T-helper 2 cell treated with Interferon-gamma antibody and Interleukin-4, amounts not matched to agents 5 μg/mL and 100 μg/mL, for 36 hours (primary cell): Measurements from ENCODE around the gene KIF26A.

Experiments
- DNase-seq: peaks from one replicate; pipeline ENCODE4 v3.0.0; 2021; ENCODE audit warnings: low spot score
- H3K27ac Mint-ChIP-seq: one replicate; pipeline ENCODE4 v1.8.0; 2021; ENCODE audit warnings: mild to moderate bottlenecking, mixed read lengths
- H3K27me3 Mint-ChIP-seq: one replicate; pipeline ENCODE4 v1.8.0; 2021; ENCODE audit warnings: low read depth, mixed read lengths
- H3K36me3 Mint-ChIP-seq: one replicate; pipeline ENCODE4 v1.8.0; 2021; ENCODE audit warnings: low read depth, mixed read lengths
- H3K4me1 Mint-ChIP-seq: one replicate; pipeline ENCODE4 v1.8.0; 2021; ENCODE audit warnings: low read depth, mixed read lengths
- H3K4me3 Mint-ChIP-seq: one replicate; pipeline ENCODE4 v1.8.0; 2022; ENCODE audit warnings: mild to moderate bottlenecking, moderate library complexity, mixed read lengths
- H3K9me3 Mint-ChIP-seq: one replicate; pipeline ENCODE4 v1.8.0; 2021; ENCODE audit warnings: mixed read lengths

KIF26A gene

GRCh38 chr14:104106471-104106991, 31.9 kb upstream of the KIF26A start:
- H3K9me3 Mint-ChIP-seq = no peaks in the 10 kb centered on the region
- DNase-seq = no peak
- no peak overlapping the region for H3K27ac Mint-ChIP-seq
- H3K27me3 Mint-ChIP-seq = no peaks in the 10 kb centered on the region
- no peak overlapping the region for H3K4me3 Mint-ChIP-seq
- no peaks in the 10 kb centered on the region for H3K36me3 Mint-ChIP-seq
- no peaks in the 10 kb centered on the region for H3K4me1 Mint-ChIP-seq

- Mint-ChIP-seq H3K36me3 (no peaks in the 10 kb centered on the region), H3K27ac (no peak overlapping the region), H3K9me3 (no peaks in the 10 kb centered on the region), H3K27me3 (no peaks in the 10 kb centered on the region), H3K4me3 (no peak overlapping the region), H3K4me1 (no peaks in the 10 kb centered on the region)
- no peak for DNase-seq
Observed at GRCh38 chr14:104107101-104107581, 31.2 kb upstream of the KIF26A start.

- Mint-ChIP-seq H3K36me3 (no peaks in the 10 kb centered on the region), H3K9me3 (no peaks in the 10 kb centered on the region), H3K4me1 (no peaks in the 10 kb centered on the region), H3K27ac (no peak overlapping the region), H3K27me3 (no peaks in the 10 kb centered on the region), H3K4me3 (no peak overlapping the region)
- no peak for DNase-seq
Observed at GRCh38 chr14:104107611-104108569, 30.5 kb upstream of the KIF26A start.

- Mint-ChIP-seq H3K9me3 (no peaks in the 10 kb centered on the region), H3K27me3 (no peaks in the 10 kb centered on the region), H3K4me3 (no peak overlapping the region), H3K36me3 (no peaks in the 10 kb centered on the region), H3K27ac (no peak overlapping the region), H3K4me1 (no peaks in the 10 kb centered on the region)
- no peak for DNase-seq
Observed at GRCh38 chr14:104108570-104109541, 29.5 kb upstream of the KIF26A start.

- Mint-ChIP-seq H3K27me3 (no peaks in the 10 kb centered on the region), H3K36me3 (no peaks in the 10 kb centered on the region), H3K4me3 (no peak overlapping the region), H3K9me3 (no peaks in the 10 kb centered on the region), H3K4me1 (no peaks in the 10 kb centered on the region), H3K27ac (no peak overlapping the region)
- DNase-seq = no peak
Observed at GRCh38 chr14:104109731-104110361, 28.5 kb upstream of the KIF26A start.

- H3K36me3 Mint-ChIP-seq = no peaks in the 10 kb centered on the region
- H3K4me3 Mint-ChIP-seq = no peak overlapping the region
- peaks cover 6% of the 10 kb centered on the region for H3K27me3 Mint-ChIP-seq
- H3K9me3 Mint-ChIP-seq = no peaks in the 10 kb centered on the region
- H3K4me1 Mint-ChIP-seq = no peaks in the 10 kb centered on the region
- DNase-seq = no peak
- no peak overlapping the region for H3K27ac Mint-ChIP-seq
Observed at GRCh38 chr14:104110491-104111209, 27.7 kb upstream of the KIF26A start.

- Mint-ChIP-seq H3K4me3 (no peak overlapping the region), H3K9me3 (no peaks in the 10 kb centered on the region), H3K27me3 (peaks cover 14% of the 10 kb centered on the region), H3K36me3 (no peaks in the 10 kb centered on the region), H3K4me1 (no peaks in the 10 kb centered on the region), H3K27ac (no peak overlapping the region)
- DNase-seq = no peak
Observed at GRCh38 chr14:104111301-104112112, 26.9 kb upstream of the KIF26A start.

GRCh38 chr14:104112113-104112505, 26.3 kb upstream of the KIF26A start:
- Mint-ChIP-seq H3K4me1 (no peaks in the 10 kb centered on the region), H3K36me3 (no peaks in the 10 kb centered on the region), H3K27me3 (peaks cover 14% of the 10 kb centered on the region), H3K27ac (no peak overlapping the region), H3K9me3 (no peaks in the 10 kb centered on the region), H3K4me3 (no peak overlapping the region)
- no peak for DNase-seq

GRCh38 chr14:104112609-104113571, 25.5 kb upstream of the KIF26A start:
- peaks cover 14% of the 10 kb centered on the region for H3K27me3 Mint-ChIP-seq
- no peak overlapping the region for H3K27ac Mint-ChIP-seq
- no peaks in the 10 kb centered on the region for H3K4me1 Mint-ChIP-seq
- no peak overlapping the region for H3K4me3 Mint-ChIP-seq
- no peaks in the 10 kb centered on the region for H3K36me3 Mint-ChIP-seq
- no peaks in the 10 kb centered on the region for H3K9me3 Mint-ChIP-seq
- no peak for DNase-seq

GRCh38 chr14:104113631-104114420, 24.6 kb upstream of the KIF26A start:
- H3K27me3 Mint-ChIP-seq = peaks cover 14% of the 10 kb centered on the region
- no peak for DNase-seq
- no peaks in the 10 kb centered on the region for H3K36me3 Mint-ChIP-seq
- H3K4me1 Mint-ChIP-seq = no peaks in the 10 kb centered on the region
- no peak overlapping the region for H3K27ac Mint-ChIP-seq
- no peak overlapping the region for H3K4me3 Mint-ChIP-seq
- H3K9me3 Mint-ChIP-seq = no peaks in the 10 kb centered on the region
